GM12873 (cell line): ENCODE data around the gene TSPAN5.

ENCODE experiments used
- CTCF ChIP-seq: IDR thresholded peaks from 2 replicates; pipeline ENCODE4 v1.5.1; 2012; ENCODE audit warnings: low read depth, mild to moderate bottlenecking, moderate library complexity, low read length, control low read depth; ENCODE audit not compliant: insufficient read depth; ENCODE audit errors: missing control alignments

The TSPAN5 gene

GRCh38 chr4:98641906-98642668 lies 16.3 kb downstream of the TSPAN5 start:
- no peak for TF ChIP-seq CTCF

- no peak for TF ChIP-seq CTCF
These were observed 17.0 kb downstream of the TSPAN5 start for GRCh38 chr4:98641376-98641775.

GRCh38 chr4:98639523-98639922 lies 18.9 kb downstream of the TSPAN5 start:
- no peak for TF ChIP-seq CTCF

- TF ChIP-seq CTCF = no peak
These were observed 19.3 kb downstream of the TSPAN5 start for GRCh38 chr4:98639108-98639507.

- no peak for TF ChIP-seq CTCF
These were observed 19.8 kb downstream of the TSPAN5 start for GRCh38 chr4:98638661-98639060.

- no peak for TF ChIP-seq CTCF
These were observed 24.4 kb downstream of the TSPAN5 start for GRCh38 chr4:98634061-98634460.

GRCh38 chr4:98633159-98633558 lies 25.3 kb downstream of the TSPAN5 start:
- no peak for TF ChIP-seq CTCF
